Fibroblast of skin of scalp (primary cell): ENCODE results near the gene SLC22A31.

ENCODE experiments used
- DNase-seq: peaks from one replicate; pipeline ENCODE4 v3.0.0-alpha.2; 2013

The SLC22A31 gene

GRCh38 chr16:89147085-89147817, 53.1 kb downstream of the SLC22A31 start:
- DNase-seq, result no peak

GRCh38 chr16:89146211-89147005, 53.9 kb downstream of the SLC22A31 start:
- DNase-seq, result no peak
